ENCODE data around the gene IFT122.

DNA sequence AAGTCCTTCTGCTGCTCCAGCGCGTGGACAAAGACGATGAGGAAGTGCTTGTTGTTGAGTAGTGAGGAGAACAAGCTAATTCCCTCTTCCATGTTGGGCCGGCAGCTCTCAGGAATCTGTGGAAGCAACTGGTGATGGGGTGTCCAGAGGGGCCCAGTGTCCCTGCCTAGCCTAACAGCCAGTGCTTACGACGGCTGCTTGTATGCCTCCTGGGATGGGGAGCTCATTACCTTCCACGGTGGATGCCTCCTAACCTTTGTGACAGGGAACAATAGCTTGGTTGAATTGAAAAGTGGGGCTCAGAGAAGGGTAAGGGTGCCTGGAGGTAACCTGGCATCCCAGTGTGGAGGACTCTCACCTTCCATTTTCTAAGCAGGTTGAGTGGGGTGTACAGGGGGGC lies 125.9 kb downstream of the IFT122 start:
- TF ChIP-seq, protein P1, sequence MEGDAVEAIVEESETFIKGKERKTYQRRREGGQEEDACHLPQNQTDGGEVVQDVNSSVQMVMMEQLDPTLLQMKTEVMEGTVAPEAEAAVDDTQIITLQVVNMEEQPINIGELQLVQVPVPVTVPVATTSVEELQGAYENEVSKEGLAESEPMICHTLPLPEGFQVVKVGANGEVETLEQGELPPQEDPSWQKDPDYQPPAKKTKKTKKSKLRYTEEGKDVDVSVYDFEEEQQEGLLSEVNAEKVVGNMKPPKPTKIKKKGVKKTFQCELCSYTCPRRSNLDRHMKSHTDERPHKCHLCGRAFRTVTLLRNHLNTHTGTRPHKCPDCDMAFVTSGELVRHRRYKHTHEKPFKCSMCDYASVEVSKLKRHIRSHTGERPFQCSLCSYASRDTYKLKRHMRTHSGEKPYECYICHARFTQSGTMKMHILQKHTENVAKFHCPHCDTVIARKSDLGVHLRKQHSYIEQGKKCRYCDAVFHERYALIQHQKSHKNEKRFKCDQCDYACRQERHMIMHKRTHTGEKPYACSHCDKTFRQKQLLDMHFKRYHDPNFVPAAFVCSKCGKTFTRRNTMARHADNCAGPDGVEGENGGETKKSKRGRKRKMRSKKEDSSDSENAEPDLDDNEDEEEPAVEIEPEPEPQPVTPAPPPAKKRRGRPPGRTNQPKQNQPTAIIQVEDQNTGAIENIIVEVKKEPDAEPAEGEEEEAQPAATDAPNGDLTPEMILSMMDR (IDR thresholded peaks at IDR 0.05), result no peak
- TF ChIP-seq POLR2A (IDR thresholded peaks at IDR 0.05), result no peak
